PC-3 (cell line): Measurements from ENCODE around the gene CCL15. TPM values are rescaled to one million over a fixed set of nuclear protein-coding genes. Genes with fewer than 3 reads are reported as not detected.

Experiments used
- ATAC-seq: fragments of 200-7000 bp; cut with Tn5 transposase; 2 replicates; pipeline ENCODE4 v1.9.1; 2020; ENCODE audit warnings: mild to moderate bottlenecking, moderate library complexity
- BruUV-seq: library from RNA; stranded (reverse); fragments of 400-500 nt; replicated peaks from 2 replicates; lab custom pipeline; 2021; lab: Mats Ljungman, UMichigan
- CTCF ChIA-PET: fragments of 300-600 bp; sonication (Branson Sonifier 250); formaldehyde crosslinking; loops from one replicate; lab custom pipeline; 2022; ENCODE audit warnings: antibody characterized with exemption; lab: Charles Lee
- POLR2A ChIA-PET: fragments of 300-600 bp; sonication (Branson Sonifier 250); formaldehyde crosslinking; loops from one replicate; lab custom pipeline; 2022; ENCODE audit warnings: antibody characterized with exemption; ENCODE audit not compliant: unreplicated experiment; lab: Charles Lee
- DNase-seq: peaks from one replicate; pipeline ENCODE4 v3.0.0-alpha.2; 2015
- H2AFZ ChIP-seq: fragments of 300-600 bp; sonication (generic); 2 replicates; pipeline ENCODE4 v1.6.0; 2016; ENCODE audit warnings: antibody characterized with exemption, low read length
- H3F3A ChIP-seq: fragments of 300-600 bp; sonication (generic); one replicate; pipeline ENCODE4 v1.6.0; 2017; ENCODE audit warnings: antibody characterized with exemption, low read length, control low read depth, mild to moderate bottlenecking; ENCODE audit not compliant: unreplicated experiment
- H3K27ac ChIP-seq: fragments of 300-600 bp; sonication (generic); 2 replicates; pipeline ENCODE4 v1.5.1; 2016; ENCODE audit warnings: mild to moderate bottlenecking, low read length
- H3K27me3 ChIP-seq: fragments of 300-600 bp; sonication (generic); 2 replicates; pipeline ENCODE4 v1.6.1; 2016; ENCODE audit warnings: low read length, mixed read lengths
- H3K36me3 ChIP-seq: fragments of 300-600 bp; sonication (generic); 2 replicates; pipeline ENCODE4 v1.6.1; 2016; ENCODE audit warnings: low read depth, mixed run types, low read length, mixed read lengths
- H3K4me1 ChIP-seq: fragments of 300-600 bp; sonication (generic); 2 replicates; pipeline ENCODE4 v1.5.1; 2016; ENCODE audit warnings: low read length; ENCODE audit not compliant: insufficient read depth
- H3K4me2 ChIP-seq: fragments of 300-600 bp; sonication (generic); 2 replicates; pipeline ENCODE4 v1.6.0; 2016; ENCODE audit warnings: low read length
- H3K4me3 ChIP-seq: fragments of 300-600 bp; sonication (generic); 2 replicates; pipeline ENCODE4 v1.5.1; 2016; ENCODE audit warnings: mild to moderate bottlenecking, low read length, mixed read lengths
- H3K79me2 ChIP-seq: fragments of 300-600 bp; sonication (generic); 2 replicates; pipeline ENCODE4 v1.6.1; 2017; ENCODE audit warnings: low read length, mixed read lengths
- H3K9ac ChIP-seq: fragments of 300-600 bp; sonication (generic); 2 replicates; pipeline ENCODE4 v1.6.0; 2016; ENCODE audit warnings: mild to moderate bottlenecking, low read length
- H3K9me2 ChIP-seq: fragments of 300-600 bp; sonication (generic); replicated peaks from 2 replicates; pipeline ENCODE4 v1.6.1; 2016; ENCODE audit warnings: mixed run types, low read length, mixed read lengths
- H3K9me3 ChIP-seq: fragments of 300-600 bp; sonication (generic); 2 replicates; pipeline ENCODE4 v1.6.1; 2016; ENCODE audit warnings: low read length, mixed read lengths
- H4K20me1 ChIP-seq: fragments of 300-600 bp; sonication (generic); 2 replicates; pipeline ENCODE4 v1.6.1; 2016; ENCODE audit warnings: low read length, mixed read lengths
- CTCF ChIP-seq: fragments of 300-600 bp; sonication (generic); conservative IDR thresholded peaks from 2 replicates; pipeline ENCODE4 v1.5.1; 2017; ENCODE audit warnings: antibody characterized with exemption, low read depth, mild to moderate bottlenecking, low read length
- EZH2 ChIP-seq: fragments of 300-600 bp; sonication (generic); IDR thresholded peaks from one replicate; pipeline ENCODE4 v1.6.1; 2017; ENCODE audit warnings: antibody characterized with exemption, mild to moderate bottlenecking, low read length; ENCODE audit not compliant: unreplicated experiment
- EZH2phosphoT487 ChIP-seq: fragments of 300-600 bp; sonication (generic); IDR thresholded peaks from 2 replicates; pipeline ENCODE4 v1.6.1; 2018; ENCODE audit warnings: mild to moderate bottlenecking, antibody characterized with exemption, low read length, borderline replicate concordance
- intact Hi-C: fragments of 100-400 bp; cut with micrococcal nuclease; formaldehyde crosslinking; loops from 2 replicates; pipeline ENCODE4 v1.9.0; 2023
- total RNA-seq: library from RNA; depleted of rRNA; stranded (reverse); fragments of >200 nt; gene quantifications from 2 replicates; pipeline ENCODE4 v1.2.3, GENCODE V29; 2014

CCL15 gene
- total RNA-seq, 1 experiment from 2014 or later, result not detected

- no peaks in the 10 kb centered on the region for H3K9me3 ChIP-seq
These were observed 10.3 kb downstream of the CCL15 start for GRCh38 chr17:35991075-35991474.

GRCh38 chr17:35988164-35988563, 13.2 kb downstream of the CCL15 start:
- DNase-seq (no peak), ATAC-seq (no peak)
- Histone ChIP-seq H3K9me2 (no peaks in the 10 kb centered on the region), H3K9me3 (no peaks in the 10 kb centered on the region), H4K20me1 (no peaks in the 10 kb centered on the region), H3K27me3 (no peaks in the 10 kb centered on the region), H3K9ac (no peak overlapping the region), H3K79me2 (no peaks in the 10 kb centered on the region), H3K4me1 (no peaks in the 10 kb centered on the region), H3K4me2 (no peak overlapping the region), H3F3A (no peaks in the 10 kb centered on the region), H3K36me3 (no peaks in the 10 kb centered on the region), H3K27ac (no peak overlapping the region), H3K4me3 (no peak overlapping the region), H2AFZ (no peak overlapping the region)
- intact Hi-C loops, result no loop called here
- POLR2A ChIA-PET, result no interaction called here
- TF ChIP-seq EZH2, result no peak
- no peak for TF ChIP-seq EZH2phosphoT487
- no peak for TF ChIP-seq CTCF
- CTCF ChIA-PET, result no interaction called here
- BruUV-seq, result no TSS peak

More at GRCh38 chr17:35991075-35991474, 10.3 kb downstream of the CCL15 start:
- intact Hi-C loops, result no loop called here
- Histone ChIP-seq H4K20me1 (no peaks in the 10 kb centered on the region), H3K4me1 (no peaks in the 10 kb centered on the region), H3K79me2 (no peaks in the 10 kb centered on the region), H3K36me3 (no peaks in the 10 kb centered on the region), H3K9ac (no peak overlapping the region), H3F3A (no peaks in the 10 kb centered on the region), H3K4me3 (no peak overlapping the region), H3K27ac (no peak overlapping the region), H3K27me3 (no peaks in the 10 kb centered on the region), H3K9me2 (no peaks in the 10 kb centered on the region), H3K4me2 (no peak overlapping the region), H2AFZ (no peak overlapping the region)
- DNase-seq (no peak), ATAC-seq (no peak)
- CTCF ChIA-PET, result no interaction called here
- BruUV-seq, result no TSS peak
- POLR2A ChIA-PET, result no interaction called here
- TF ChIP-seq CTCF, result no peak
- no peak for TF ChIP-seq EZH2
- TF ChIP-seq EZH2phosphoT487, result no peak

DNA sequence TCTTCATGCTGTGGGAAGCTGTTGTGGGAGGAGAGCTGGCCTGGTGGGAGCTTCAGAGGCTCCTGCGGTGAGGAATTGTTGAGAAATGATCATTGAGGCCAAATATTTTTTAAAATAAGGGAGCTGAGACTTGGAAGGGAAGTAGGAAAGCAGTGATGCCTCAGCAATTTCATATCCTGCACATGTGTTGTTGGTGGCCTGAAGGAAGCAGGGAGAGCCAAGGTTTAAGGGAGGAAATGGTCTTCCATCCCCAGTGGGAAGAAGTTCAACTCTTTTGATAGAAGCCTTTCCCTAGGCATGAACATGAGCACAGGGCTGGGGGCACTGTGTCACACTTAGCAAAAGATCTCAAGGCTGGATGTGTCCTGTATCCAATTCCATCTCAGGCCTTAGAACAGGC, 14.7 kb downstream of the CCL15 start, which contains the start of gene CCL14:
Gene CCL14 (minus strand): TSS at position 87 of the 400 bp plus-strand sequence. CDS start 80 bp downstream, at position 7.
- Histone ChIP-seq H3K4me1 (no peaks in the 10 kb centered on the region), H3K79me2 (no peaks in the 10 kb centered on the region), H3K9me3 (no peaks in the 10 kb centered on the region), H3K4me2 (no peak within 1 kb of the TSS), H4K20me1 (no peaks in the 10 kb centered on the region), H3K4me3 (no peak within 1 kb of the TSS), H3K27ac (no peak within 1 kb of the TSS), H3F3A (no peaks in the 10 kb centered on the region), H3K36me3 (no peaks in the 10 kb centered on the region), H3K9me2 (no peaks in the 10 kb centered on the region), H3K9ac (no peak within 1 kb of the TSS), H2AFZ (no peak within 1 kb of the TSS), H3K27me3 (no peaks in the 10 kb centered on the region; the same call in none of the 2 replicates)
- CTCF ChIA-PET, result no interaction called here
- intact Hi-C loops, result no loop called here
- TF ChIP-seq CTCF, result no peak
- no peak for TF ChIP-seq EZH2
- TF ChIP-seq EZH2phosphoT487, result no peak
- ATAC-seq (no peak), DNase-seq (no peak)
- POLR2A ChIA-PET, result no interaction called here
- no TSS peak for BruUV-seq
